ENCODE results near the gene TIMM8A.

DNA sequence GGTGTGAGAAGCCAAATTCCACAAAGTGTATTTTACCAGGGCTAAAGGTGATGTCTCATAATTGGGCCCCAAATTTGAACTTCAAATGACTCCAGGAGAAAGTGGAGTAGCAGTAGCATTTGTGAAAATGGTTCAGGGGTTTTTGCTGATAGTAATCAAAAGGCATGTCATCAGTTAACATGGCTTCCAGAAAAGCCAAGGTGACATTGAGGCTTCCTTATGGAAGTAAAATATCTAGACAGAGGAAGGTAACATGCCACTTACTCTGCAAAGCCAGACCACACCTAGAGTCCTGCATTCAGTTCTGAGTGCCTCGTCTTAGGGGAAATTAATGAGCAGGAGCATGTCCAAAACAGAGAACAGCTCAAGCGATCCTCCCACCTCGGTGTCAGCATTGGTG, 40.1 kb upstream of the TIMM8A start:
- no peak for TF ChIP-seq SMC3 (IDR thresholded peaks at IDR 0.05)
- TF ChIP-seq, protein P1, sequence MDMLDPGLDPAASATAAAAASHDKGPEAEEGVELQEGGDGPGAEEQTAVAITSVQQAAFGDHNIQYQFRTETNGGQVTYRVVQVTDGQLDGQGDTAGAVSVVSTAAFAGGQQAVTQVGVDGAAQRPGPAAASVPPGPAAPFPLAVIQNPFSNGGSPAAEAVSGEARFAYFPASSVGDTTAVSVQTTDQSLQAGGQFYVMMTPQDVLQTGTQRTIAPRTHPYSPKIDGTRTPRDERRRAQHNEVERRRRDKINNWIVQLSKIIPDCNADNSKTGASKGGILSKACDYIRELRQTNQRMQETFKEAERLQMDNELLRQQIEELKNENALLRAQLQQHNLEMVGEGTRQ (IDR thresholded peaks at IDR 0.05), result no peak
- no peak for TF ChIP-seq RFX5 (IDR thresholded peaks at IDR 0.05)
- TF ChIP-seq, protein P2, sequence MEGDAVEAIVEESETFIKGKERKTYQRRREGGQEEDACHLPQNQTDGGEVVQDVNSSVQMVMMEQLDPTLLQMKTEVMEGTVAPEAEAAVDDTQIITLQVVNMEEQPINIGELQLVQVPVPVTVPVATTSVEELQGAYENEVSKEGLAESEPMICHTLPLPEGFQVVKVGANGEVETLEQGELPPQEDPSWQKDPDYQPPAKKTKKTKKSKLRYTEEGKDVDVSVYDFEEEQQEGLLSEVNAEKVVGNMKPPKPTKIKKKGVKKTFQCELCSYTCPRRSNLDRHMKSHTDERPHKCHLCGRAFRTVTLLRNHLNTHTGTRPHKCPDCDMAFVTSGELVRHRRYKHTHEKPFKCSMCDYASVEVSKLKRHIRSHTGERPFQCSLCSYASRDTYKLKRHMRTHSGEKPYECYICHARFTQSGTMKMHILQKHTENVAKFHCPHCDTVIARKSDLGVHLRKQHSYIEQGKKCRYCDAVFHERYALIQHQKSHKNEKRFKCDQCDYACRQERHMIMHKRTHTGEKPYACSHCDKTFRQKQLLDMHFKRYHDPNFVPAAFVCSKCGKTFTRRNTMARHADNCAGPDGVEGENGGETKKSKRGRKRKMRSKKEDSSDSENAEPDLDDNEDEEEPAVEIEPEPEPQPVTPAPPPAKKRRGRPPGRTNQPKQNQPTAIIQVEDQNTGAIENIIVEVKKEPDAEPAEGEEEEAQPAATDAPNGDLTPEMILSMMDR (IDR thresholded peaks at IDR 0.05), result no peak
- TF ChIP-seq POLR2A (IDR thresholded peaks at IDR 0.05; ENCODE audit: low read length), result no peak
- TF ChIP-seq RAD21 (conservative IDR thresholded peaks at IDR 0.05 in 1 of 2, IDR thresholded peaks at IDR 0.05 in 1 of 2), result no peak
- TF ChIP-seq, protein P3, sequence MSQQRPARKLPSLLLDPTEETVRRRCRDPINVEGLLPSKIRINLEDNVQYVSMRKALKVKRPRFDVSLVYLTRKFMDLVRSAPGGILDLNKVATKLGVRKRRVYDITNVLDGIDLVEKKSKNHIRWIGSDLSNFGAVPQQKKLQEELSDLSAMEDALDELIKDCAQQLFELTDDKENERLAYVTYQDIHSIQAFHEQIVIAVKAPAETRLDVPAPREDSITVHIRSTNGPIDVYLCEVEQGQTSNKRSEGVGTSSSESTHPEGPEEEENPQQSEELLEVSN (IDR thresholded peaks at IDR 0.05; ENCODE audit: borderline replicate concordance, low read depth), result no peak
- TF ChIP-seq FOSL2 (IDR thresholded peaks at IDR 0.05), result no peak
- no peak for TF ChIP-seq FOSL2 (CRISPR knock-in tag; IDR thresholded peaks at IDR 0.05)
